Vagina (tissue), 2 donors: ENCODE measurements around the gene RBP7. TPM values are rescaled to one million over a fixed set of nuclear protein-coding genes. Genes with fewer than 3 reads are reported as not detected.

Experiments used
- DNase-seq, 2 donors: peaks; one replicate each; pipeline ENCODE4 v3.0.0-alpha.2; 2017; ENCODE audit errors: extremely low spot score in 2 of 2
- H3K27ac ChIP-seq: fragments of 200-600 bp; sonication (generic); one replicate; pipeline ENCODE4 v1.5.1; 2019
- H3K27me3 ChIP-seq: fragments of 200-600 bp; sonication (generic); one replicate; pipeline ENCODE4 v1.5.1; 2019
- H3K36me3 ChIP-seq, 2 donors: fragments of 200-600 bp; sonication (generic); one replicate each; pipeline ENCODE4 v1.5.1; 2017 to 2019
- H3K4me1 ChIP-seq: fragments of 200-600 bp; sonication (generic); one replicate; pipeline ENCODE4 v1.5.1; 2019
- H3K4me3 ChIP-seq, 2 donors: fragments of 200-600 bp; sonication (generic); 1 replicate in 1 of 2; 2 replicates in 1 of 2; pipeline ENCODE4 v1.5.1; 2016 to 2019
- H3K9me3 ChIP-seq: fragments of 200-600 bp; sonication (generic); one replicate; pipeline ENCODE4 v1.5.1; 2019
- CTCF ChIP-seq, 3 experiments: fragments of 450-650 bp in 2 of 3; fragments of 200-600 bp in 1 of 3; sonication (generic) in 1 of 3; IDR thresholded peaks; one replicate each; pipeline ENCODE4 v1.5.1; 2017 to 2019; ENCODE audit warnings: antibody characterized with exemption in 3 of 3, mild to moderate bottlenecking in 2 of 3, moderate library complexity in 2 of 3
- POLR2A ChIP-seq, 2 donors: fragments of 450-650 bp; IDR thresholded peaks; one replicate each; pipeline ENCODE4 v1.6.1; 2017; ENCODE audit warnings: antibody characterized with exemption in 2 of 2, mild to moderate bottlenecking in 2 of 2, moderate library complexity in 2 of 2
- POLR2AphosphoS5 ChIP-seq, 2 donors: sonication (generic); formaldehyde crosslinking; IDR thresholded peaks; one replicate each; pipeline ENCODE4 v1.9.0; 2017; ENCODE audit warnings: antibody characterized with exemption in 2 of 2, mild to moderate bottlenecking in 2 of 2, low read depth in 1 of 2; ENCODE audit not compliant: insufficient read depth in 1 of 2
- intact Hi-C: fragments of 100-400 bp; cut with DNase I; formaldehyde crosslinking; loops from one replicate; pipeline ENCODE4 v1.15.1; 2023
- total RNA-seq: library from RNA; depleted of rRNA; stranded (reverse); fragments of >200 nt; gene quantifications from one replicate; pipeline ENCODE4 v1.2.3, GENCODE V29; 2016

RBP7 gene
- total RNA-seq, 1 donor from 2014 or later: 36.3 TPM

- no peaks in the 10 kb centered on the region for H3K27me3 ChIP-seq
- H3K36me3 ChIP-seq: no peaks in the 10 kb centered on the region
- H3K4me1 ChIP-seq: peaks cover 18% of the 10 kb centered on the region
- H3K9me3 ChIP-seq: no peaks in the 10 kb centered on the region
- intact Hi-C loops: loop anchor here (5.0 kb wide), 1 partner anchor 84 kb away; no protein-coding TSS in a partner anchor
- H3K4me3 ChIP-seq: no peak overlapping the region
- no peak overlapping the region for H3K27ac ChIP-seq
- DNase-seq: no peak
- no peak for TF ChIP-seq CTCF (IDR thresholded peaks at IDR 0.05)
These were observed 34.4 kb downstream of the RBP7 start for GRCh38 chr1:10031461-10031860.

GRCh38 chr1:10032590-10033358, 35.7 kb downstream of the RBP7 start, which contains the start of gene UBE4B:
Gene UBE4B (plus strand): TSS chr1:10032958. CDS start chr1:10033671, 713 bp downstream.
- Histone ChIP-seq H3K9me3 (no peaks in the 10 kb centered on the region), H3K36me3 (no peaks in the 10 kb centered on the region), H3K27me3 (no peaks in the 10 kb centered on the region), H3K4me3 (peak within 1 kb of the TSS; percentile 81 to 93), H3K4me1 (peaks cover 24% of the 10 kb centered on the region), H3K27ac (peak within 1 kb of the TSS; percentile 93)
- DNase-seq: peak; percentile 97 to 98
- TF ChIP-seq CTCF (IDR thresholded peaks at IDR 0.05) (peak; percentile 54 to 79 (median 54)), POLR2AphosphoS5 (IDR thresholded peaks at IDR 0.05; ENCODE audit: insufficient read depth in 1 of 2, low read depth in 1 of 2) (peak; percentile 69 to 86), POLR2A (IDR thresholded peaks at IDR 0.05) (peak in 1 of 2 donors; percentile 19)
- intact Hi-C loops: loop anchor here (5.0 kb wide), 1 partner anchor 85 kb away; no protein-coding TSS in a partner anchor

- DNase-seq: no peak
- Histone ChIP-seq H3K27me3 (no peaks in the 10 kb centered on the region), H3K27ac (peak overlapping the region; percentile 93), H3K4me3 (peak overlapping the region; percentile 81 to 93), H3K4me1 (peaks cover 25% of the 10 kb centered on the region), H3K9me3 (no peaks in the 10 kb centered on the region), H3K36me3 (peaks cover 0 to under 1% of the 10 kb centered on the region in 2 donors)
- TF ChIP-seq CTCF (IDR thresholded peaks at IDR 0.05) (no peak), POLR2AphosphoS5 (IDR thresholded peaks at IDR 0.05; ENCODE audit: insufficient read depth in 1 of 2, low read depth in 1 of 2) (no peak), POLR2A (IDR thresholded peaks at IDR 0.05) (no peak)
- intact Hi-C loops: loop anchor here (5.0 kb wide), 1 partner anchor 86 kb away; no protein-coding TSS in a partner anchor
These were observed 36.4 kb downstream of the RBP7 start for GRCh38 chr1:10033359-10033845.

GRCh38 chr1:10042746-10043145, 45.7 kb downstream of the RBP7 start:
- Histone ChIP-seq H3K4me1 (peaks cover 57% of the 10 kb centered on the region), H3K36me3 (peaks cover 0 to 9% of the 10 kb centered on the region in 2 donors)

More at GRCh38 chr1:10042746-10043145, 45.7 kb downstream of the RBP7 start:
- Histone ChIP-seq H3K27me3 (no peaks in the 10 kb centered on the region), H3K9me3 (no peaks in the 10 kb centered on the region), H3K4me3 (no peak overlapping the region), H3K27ac (no peak overlapping the region)
- DNase-seq: no peak
- intact Hi-C loops: loop anchor here (5.0 kb wide), 1 partner anchor 140 kb away; no protein-coding TSS in a partner anchor
- TF ChIP-seq CTCF (IDR thresholded peaks at IDR 0.05) (no peak), POLR2AphosphoS5 (IDR thresholded peaks at IDR 0.05; ENCODE audit: insufficient read depth in 1 of 2, low read depth in 1 of 2) (no peak), POLR2A (IDR thresholded peaks at IDR 0.05) (no peak)
